ENCODE results near the gene PABPN1. TPM values are rescaled to one million over a fixed set of nuclear protein-coding genes. Genes with fewer than 3 reads are reported as not detected.
A peak's percentile ranks its signal among the peaks of the same experiment; 100 is the strongest.

Gene PABPN1
- total and polyA plus RNA-seq, 2 of the 13 experiments (the other 11 are each of a cell fraction or from before 2014, with no cell fraction given) = 233 to 524 TPM

DNA sequence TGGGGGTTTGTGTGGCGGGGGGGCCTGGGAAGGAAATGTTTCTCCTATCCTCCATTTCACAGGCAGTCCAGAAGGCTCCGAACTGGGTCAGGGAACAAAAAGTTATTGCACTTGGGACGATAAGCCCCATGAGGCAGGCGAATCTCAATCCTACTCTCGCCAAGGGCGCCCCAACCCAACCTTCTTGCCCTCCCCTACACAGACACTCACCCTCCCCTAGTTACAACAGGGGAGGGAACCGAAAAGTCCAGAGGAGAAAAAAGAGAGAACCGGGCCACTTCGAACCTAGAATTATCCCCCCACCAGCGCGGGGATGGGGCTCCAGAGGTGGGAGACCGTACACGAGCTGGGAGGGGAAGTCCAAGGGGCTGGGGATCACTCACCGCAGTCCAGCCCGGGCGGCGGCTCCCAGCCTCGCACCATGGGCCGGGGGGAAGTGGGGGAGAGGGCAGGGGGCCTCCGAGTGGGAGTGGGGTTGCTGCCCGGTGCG is 35.7 kb upstream of the PABPN1 start (continued):
- TF ChIP-seq, protein P1, sequence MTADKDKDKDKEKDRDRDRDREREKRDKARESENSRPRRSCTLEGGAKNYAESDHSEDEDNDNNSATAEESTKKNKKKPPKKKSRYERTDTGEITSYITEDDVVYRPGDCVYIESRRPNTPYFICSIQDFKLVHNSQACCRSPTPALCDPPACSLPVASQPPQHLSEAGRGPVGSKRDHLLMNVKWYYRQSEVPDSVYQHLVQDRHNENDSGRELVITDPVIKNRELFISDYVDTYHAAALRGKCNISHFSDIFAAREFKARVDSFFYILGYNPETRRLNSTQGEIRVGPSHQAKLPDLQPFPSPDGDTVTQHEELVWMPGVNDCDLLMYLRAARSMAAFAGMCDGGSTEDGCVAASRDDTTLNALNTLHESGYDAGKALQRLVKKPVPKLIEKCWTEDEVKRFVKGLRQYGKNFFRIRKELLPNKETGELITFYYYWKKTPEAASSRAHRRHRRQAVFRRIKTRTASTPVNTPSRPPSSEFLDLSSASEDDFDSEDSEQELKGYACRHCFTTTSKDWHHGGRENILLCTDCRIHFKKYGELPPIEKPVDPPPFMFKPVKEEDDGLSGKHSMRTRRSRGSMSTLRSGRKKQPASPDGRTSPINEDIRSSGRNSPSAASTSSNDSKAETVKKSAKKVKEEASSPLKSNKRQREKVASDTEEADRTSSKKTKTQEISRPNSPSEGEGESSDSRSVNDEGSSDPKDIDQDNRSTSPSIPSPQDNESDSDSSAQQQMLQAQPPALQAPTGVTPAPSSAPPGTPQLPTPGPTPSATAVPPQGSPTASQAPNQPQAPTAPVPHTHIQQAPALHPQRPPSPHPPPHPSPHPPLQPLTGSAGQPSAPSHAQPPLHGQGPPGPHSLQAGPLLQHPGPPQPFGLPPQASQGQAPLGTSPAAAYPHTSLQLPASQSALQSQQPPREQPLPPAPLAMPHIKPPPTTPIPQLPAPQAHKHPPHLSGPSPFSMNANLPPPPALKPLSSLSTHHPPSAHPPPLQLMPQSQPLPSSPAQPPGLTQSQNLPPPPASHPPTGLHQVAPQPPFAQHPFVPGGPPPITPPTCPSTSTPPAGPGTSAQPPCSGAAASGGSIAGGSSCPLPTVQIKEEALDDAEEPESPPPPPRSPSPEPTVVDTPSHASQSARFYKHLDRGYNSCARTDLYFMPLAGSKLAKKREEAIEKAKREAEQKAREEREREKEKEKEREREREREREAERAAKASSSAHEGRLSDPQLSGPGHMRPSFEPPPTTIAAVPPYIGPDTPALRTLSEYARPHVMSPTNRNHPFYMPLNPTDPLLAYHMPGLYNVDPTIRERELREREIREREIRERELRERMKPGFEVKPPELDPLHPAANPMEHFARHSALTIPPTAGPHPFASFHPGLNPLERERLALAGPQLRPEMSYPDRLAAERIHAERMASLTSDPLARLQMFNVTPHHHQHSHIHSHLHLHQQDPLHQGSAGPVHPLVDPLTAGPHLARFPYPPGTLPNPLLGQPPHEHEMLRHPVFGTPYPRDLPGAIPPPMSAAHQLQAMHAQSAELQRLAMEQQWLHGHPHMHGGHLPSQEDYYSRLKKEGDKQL (CRISPR knock-in tag; IDR thresholded peaks at IDR 0.05; ENCODE audit: low read depth) = no peak
- TF ChIP-seq, protein P2, sequence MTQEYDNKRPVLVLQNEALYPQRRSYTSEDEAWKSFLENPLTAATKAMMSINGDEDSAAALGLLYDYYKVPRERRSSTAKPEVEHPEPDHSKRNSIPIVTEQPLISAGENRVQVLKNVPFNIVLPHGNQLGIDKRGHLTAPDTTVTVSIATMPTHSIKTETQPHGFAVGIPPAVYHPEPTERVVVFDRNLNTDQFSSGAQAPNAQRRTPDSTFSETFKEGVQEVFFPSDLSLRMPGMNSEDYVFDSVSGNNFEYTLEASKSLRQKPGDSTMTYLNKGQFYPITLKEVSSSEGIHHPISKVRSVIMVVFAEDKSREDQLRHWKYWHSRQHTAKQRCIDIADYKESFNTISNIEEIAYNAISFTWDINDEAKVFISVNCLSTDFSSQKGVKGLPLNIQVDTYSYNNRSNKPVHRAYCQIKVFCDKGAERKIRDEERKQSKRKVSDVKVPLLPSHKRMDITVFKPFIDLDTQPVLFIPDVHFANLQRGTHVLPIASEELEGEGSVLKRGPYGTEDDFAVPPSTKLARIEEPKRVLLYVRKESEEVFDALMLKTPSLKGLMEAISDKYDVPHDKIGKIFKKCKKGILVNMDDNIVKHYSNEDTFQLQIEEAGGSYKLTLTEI (CRISPR knock-in tag; conservative IDR thresholded peaks at IDR 0.05) = no peak
- TF ChIP-seq ZFP36L2 (CRISPR knock-in tag; IDR thresholded peaks at IDR 0.05) (no peak), ZNF775 (CRISPR knock-in tag; IDR thresholded peaks at IDR 0.05; ENCODE audit: borderline replicate concordance) (no peak), NFKB2 (CRISPR knock-in tag; IDR thresholded peaks at IDR 0.05; ENCODE audit: borderline replicate concordance) (no peak), EHMT2 (IDR thresholded peaks at IDR 0.05; ENCODE audit: borderline replicate concordance, low read depth, low read length) (no peak), ZNF564 (CRISPR knock-in tag; IDR thresholded peaks at IDR 0.05) (no peak; the same call in 1 of the 2 replicates), ZNF234 (CRISPR knock-in tag; conservative IDR thresholded peaks at IDR 0.05) (0 out of 2 replicates have a peak, but pooled peaks have one; percentile 72), AGO2 (optimal IDR thresholded peaks at IDR 0.05; ENCODE audit: low read depth, low read length) (peak; percentile 73), FLYWCH1 (CRISPR knock-in tag; IDR thresholded peaks at IDR 0.05) (no peak), TARDBP (CRISPR knock-in tag; IDR thresholded peaks at IDR 0.05) (0 out of 2 replicates have a peak, but pooled peaks have one; percentile 13), PRMT3 (CRISPR knock-in tag; IDR thresholded peaks at IDR 0.05; ENCODE audit: borderline replicate concordance, low read depth) (no peak)
- TF ChIP-seq, protein P3, sequence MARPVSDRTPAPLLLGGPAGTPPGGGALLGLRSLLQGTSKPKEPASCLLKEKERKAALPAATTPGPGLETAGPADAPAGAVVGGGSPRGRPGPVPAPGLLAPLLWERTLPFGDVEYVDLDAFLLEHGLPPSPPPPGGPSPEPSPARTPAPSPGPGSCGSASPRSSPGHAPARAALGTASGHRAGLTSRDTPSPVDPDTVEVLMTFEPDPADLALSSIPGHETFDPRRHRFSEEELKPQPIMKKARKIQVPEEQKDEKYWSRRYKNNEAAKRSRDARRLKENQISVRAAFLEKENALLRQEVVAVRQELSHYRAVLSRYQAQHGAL (CRISPR knock-in tag; IDR thresholded peaks at IDR 0.05; ENCODE audit: not compliant biosample characterization) = peak; percentile 2
- TF ChIP-seq, protein P4, sequence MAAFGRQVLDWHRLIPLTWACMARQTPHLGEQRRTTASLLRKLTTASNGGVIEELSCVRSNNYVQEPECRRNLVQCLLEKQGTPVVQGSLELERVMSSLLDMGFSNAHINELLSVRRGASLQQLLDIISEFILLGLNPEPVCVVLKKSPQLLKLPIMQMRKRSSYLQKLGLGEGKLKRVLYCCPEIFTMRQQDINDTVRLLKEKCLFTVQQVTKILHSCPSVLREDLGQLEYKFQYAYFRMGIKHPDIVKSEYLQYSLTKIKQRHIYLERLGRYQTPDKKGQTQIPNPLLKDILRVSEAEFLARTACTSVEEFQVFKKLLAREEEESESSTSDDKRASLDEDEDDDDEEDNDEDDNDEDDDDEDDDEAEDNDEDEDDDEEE (CRISPR knock-in tag; IDR thresholded peaks at IDR 0.05) = 0 out of 2 replicates have a peak, but pooled peaks have one; percentile 61
- TF ChIP-seq, protein P5, sequence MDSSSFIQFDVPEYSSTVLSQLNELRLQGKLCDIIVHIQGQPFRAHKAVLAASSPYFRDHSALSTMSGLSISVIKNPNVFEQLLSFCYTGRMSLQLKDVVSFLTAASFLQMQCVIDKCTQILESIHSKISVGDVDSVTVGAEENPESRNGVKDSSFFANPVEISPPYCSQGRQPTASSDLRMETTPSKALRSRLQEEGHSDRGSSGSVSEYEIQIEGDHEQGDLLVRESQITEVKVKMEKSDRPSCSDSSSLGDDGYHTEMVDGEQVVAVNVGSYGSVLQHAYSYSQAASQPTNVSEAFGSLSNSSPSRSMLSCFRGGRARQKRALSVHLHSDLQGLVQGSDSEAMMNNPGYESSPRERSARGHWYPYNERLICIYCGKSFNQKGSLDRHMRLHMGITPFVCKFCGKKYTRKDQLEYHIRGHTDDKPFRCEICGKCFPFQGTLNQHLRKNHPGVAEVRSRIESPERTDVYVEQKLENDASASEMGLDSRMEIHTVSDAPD (CRISPR knock-in tag; IDR thresholded peaks at IDR 0.05) = peak; percentile 79
- TF ChIP-seq, protein P6, sequence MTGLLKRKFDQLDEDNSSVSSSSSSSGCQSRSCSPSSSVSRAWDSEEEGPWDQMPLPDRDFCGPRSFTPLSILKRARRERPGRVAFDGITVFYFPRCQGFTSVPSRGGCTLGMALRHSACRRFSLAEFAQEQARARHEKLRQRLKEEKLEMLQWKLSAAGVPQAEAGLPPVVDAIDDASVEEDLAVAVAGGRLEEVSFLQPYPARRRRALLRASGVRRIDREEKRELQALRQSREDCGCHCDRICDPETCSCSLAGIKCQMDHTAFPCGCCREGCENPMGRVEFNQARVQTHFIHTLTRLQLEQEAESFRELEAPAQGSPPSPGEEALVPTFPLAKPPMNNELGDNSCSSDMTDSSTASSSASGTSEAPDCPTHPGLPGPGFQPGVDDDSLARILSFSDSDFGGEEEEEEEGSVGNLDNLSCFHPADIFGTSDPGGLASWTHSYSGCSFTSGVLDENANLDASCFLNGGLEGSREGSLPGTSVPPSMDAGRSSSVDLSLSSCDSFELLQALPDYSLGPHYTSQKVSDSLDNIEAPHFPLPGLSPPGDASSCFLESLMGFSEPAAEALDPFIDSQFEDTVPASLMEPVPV (CRISPR knock-in tag; IDR thresholded peaks at IDR 0.05) = peak; percentile 20; the same call in 1 of the 2 replicates
